PC-3 (cell line): ENCODE data around the gene DIAPH2.

Experiments used
- EZH2phosphoT487 ChIP-seq: fragments of 300-600 bp; sonication (generic); IDR thresholded peaks from 2 replicates; pipeline ENCODE4 v1.6.1; 2018; ENCODE audit warnings: mild to moderate bottlenecking, antibody characterized with exemption, low read length, borderline replicate concordance
- TF ChIP-seq, protein P1 (sequence below): fragments of 300-600 bp; sonication (generic); conservative IDR thresholded peaks from 2 replicates; pipeline ENCODE4 v1.5.1; 2017; ENCODE audit warnings: antibody characterized with exemption, low read depth, mild to moderate bottlenecking, low read length

DNA sequence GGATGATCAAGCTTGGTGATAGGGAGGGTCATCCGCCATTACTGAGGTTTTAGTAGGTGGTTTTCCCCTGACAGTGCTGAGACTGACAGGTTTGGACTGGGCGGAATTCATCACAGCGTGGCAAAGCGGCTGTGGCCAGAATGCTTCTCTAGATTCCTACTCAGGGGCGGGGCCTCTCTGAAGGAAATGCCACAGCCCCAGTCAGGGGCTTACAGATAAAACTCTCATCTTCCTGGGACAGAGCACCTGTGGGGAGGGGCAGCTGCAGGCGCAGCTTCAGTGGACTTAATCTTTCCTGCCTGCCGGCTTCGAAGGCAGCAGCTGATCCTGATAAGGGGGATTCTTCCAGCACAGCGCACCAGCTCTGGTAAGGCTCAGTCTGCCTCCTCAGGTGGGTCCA, 515.8 kb downstream of the DIAPH2 start:
- TF ChIP-seq, protein P1, sequence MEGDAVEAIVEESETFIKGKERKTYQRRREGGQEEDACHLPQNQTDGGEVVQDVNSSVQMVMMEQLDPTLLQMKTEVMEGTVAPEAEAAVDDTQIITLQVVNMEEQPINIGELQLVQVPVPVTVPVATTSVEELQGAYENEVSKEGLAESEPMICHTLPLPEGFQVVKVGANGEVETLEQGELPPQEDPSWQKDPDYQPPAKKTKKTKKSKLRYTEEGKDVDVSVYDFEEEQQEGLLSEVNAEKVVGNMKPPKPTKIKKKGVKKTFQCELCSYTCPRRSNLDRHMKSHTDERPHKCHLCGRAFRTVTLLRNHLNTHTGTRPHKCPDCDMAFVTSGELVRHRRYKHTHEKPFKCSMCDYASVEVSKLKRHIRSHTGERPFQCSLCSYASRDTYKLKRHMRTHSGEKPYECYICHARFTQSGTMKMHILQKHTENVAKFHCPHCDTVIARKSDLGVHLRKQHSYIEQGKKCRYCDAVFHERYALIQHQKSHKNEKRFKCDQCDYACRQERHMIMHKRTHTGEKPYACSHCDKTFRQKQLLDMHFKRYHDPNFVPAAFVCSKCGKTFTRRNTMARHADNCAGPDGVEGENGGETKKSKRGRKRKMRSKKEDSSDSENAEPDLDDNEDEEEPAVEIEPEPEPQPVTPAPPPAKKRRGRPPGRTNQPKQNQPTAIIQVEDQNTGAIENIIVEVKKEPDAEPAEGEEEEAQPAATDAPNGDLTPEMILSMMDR = no peak
- TF ChIP-seq EZH2phosphoT487 = no peak
